Lower leg skin (tissue), 4 donors: ENCODE data around the gene SMG7. TPM values are rescaled to one million over a fixed set of nuclear protein-coding genes. Genes with fewer than 3 reads are reported as not detected.

Experiments
- DNase-seq, 2 donors: peaks; one replicate each; pipeline ENCODE4 v3.0.0-alpha.2; 2019; ENCODE audit warnings: low spot score in 2 of 2
- H3K4me3 ChIP-seq: fragments of 200-600 bp; sonication (generic); 2 replicates; pipeline ENCODE4 v1.5.1; 2017; ENCODE audit warnings: mild to moderate bottlenecking, low read depth; ENCODE audit not compliant: poor library complexity, severe bottlenecking
- POLR2A ChIP-seq, 2 donors: fragments of 450-650 bp; IDR thresholded peaks; one replicate each; pipeline ENCODE4 v1.6.1; 2016 to 2017; ENCODE audit warnings: antibody characterized with exemption in 2 of 2, mild to moderate bottlenecking in 1 of 2, moderate library complexity in 1 of 2
- WGBS, 2 donors: methylation state at CpG; one replicate each; pipeline ENCODE4 v1.1.5; 2018; 5-methylcytosine and 5-hydroxymethylcytosine counted together
- intact Hi-C: fragments of 100-400 bp; cut with DNase I; formaldehyde crosslinking; loops from one replicate; pipeline ENCODE4 v1.15.0; 2023; ENCODE audit warnings: low total_unique reads
- total RNA-seq, 4 donors: library from RNA; depleted of rRNA; stranded (reverse); fragments of >200 nt; gene quantifications; one replicate each; pipeline ENCODE4 v1.1.0, GENCODE V29; 2016
- TF ChIP-seq, protein P1 (sequence below), 3 donors: fragments of 450-650 bp; IDR thresholded peaks; one replicate each; pipeline ENCODE4 v1.5.1; 2016; ENCODE audit warnings: antibody characterized with exemption in 3 of 3, mild to moderate bottlenecking in 3 of 3, moderate library complexity in 2 of 3

Gene SMG7
- total RNA-seq, 4 donors from 2014 or later: 34.8 to 57.9 (median 42.6) TPM

DNA sequence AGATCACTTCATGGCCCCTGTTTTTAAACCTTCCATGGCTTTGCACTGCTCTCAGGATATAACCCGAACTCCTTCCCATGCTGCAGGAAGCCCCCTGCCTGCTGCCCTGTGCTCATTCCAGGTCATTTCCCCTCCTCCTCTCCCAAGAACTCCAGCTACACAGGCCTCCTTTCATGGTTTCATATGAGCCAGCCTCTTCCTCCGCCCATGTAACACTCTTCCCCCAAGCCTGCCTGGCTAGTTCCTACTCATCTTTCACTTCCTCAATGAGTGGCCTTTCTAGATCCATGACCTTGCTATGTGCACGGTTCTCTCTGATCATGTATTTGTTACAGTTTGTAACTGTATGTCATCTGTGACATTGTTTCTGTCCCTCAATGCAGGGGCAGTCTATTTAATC, 121.1 kb downstream of the SMG7 start:
- H3K4me3 ChIP-seq: no peak overlapping the region
- WGBS, 2 donors: 63 to 76% methylated on average over 3 of the region's 3 CpGs
- no peak for DNase-seq
- intact Hi-C loops: no loop called here
- no peak for TF ChIP-seq POLR2A (IDR thresholded peaks at IDR 0.05)
- TF ChIP-seq, protein P1, sequence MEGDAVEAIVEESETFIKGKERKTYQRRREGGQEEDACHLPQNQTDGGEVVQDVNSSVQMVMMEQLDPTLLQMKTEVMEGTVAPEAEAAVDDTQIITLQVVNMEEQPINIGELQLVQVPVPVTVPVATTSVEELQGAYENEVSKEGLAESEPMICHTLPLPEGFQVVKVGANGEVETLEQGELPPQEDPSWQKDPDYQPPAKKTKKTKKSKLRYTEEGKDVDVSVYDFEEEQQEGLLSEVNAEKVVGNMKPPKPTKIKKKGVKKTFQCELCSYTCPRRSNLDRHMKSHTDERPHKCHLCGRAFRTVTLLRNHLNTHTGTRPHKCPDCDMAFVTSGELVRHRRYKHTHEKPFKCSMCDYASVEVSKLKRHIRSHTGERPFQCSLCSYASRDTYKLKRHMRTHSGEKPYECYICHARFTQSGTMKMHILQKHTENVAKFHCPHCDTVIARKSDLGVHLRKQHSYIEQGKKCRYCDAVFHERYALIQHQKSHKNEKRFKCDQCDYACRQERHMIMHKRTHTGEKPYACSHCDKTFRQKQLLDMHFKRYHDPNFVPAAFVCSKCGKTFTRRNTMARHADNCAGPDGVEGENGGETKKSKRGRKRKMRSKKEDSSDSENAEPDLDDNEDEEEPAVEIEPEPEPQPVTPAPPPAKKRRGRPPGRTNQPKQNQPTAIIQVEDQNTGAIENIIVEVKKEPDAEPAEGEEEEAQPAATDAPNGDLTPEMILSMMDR (IDR thresholded peaks at IDR 0.05): no peak

DNA sequence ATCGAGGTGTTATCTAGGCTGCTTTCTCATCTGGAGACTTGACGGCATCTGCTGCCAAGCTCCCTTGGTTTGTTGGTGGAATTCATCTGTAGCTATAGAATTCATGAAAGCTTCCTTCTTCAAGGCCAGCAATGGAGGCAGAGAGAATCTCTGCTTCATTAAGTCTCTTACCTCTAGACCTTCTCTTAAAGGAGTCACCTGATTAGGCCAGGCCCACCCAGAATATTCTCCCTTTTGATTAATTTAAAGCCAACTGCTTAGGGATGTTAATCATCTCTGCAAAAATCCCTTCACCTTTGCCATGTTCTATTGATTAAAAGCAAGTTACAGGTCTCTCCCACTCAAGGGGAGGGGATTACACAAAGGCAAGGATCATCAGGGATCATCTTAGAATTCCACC, 123.2 kb downstream of the SMG7 start:
- TF ChIP-seq POLR2A (IDR thresholded peaks at IDR 0.05): no peak
- TF ChIP-seq, protein P1 (IDR thresholded peaks at IDR 0.05): no peak
- intact Hi-C loops: no loop called here
- H3K4me3 ChIP-seq: no peak overlapping the region
- 93 to 97% methylated on average over 2 of the region's 2 CpGs for WGBS, 2 donors
- no peak for DNase-seq

DNA sequence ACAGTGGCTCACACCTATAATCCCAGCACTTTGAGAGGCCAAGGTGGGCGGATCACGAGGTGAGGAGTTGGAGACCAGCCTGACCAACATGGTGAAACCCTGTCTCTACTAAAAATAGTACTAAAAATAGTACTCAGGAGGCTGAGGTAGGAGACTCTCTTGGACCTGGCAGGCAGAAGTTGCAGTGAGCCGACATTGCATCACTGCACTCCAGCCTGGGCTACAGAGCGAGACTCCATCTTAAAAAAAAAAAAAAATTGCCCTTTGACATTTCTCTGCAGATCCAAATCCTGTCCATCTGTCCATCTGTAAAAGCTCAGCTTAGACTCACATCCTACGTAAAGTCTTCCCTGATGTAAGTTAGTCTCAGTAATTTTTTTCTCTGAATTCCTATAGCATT, 124.2 kb downstream of the SMG7 start:
- DNase-seq: no peak
- TF ChIP-seq, protein P1 (IDR thresholded peaks at IDR 0.05): no peak
- TF ChIP-seq POLR2A (IDR thresholded peaks at IDR 0.05): no peak
- 83 to 84% methylated on average over 5 of the region's 5 CpGs for WGBS, 2 donors
- intact Hi-C loops: no loop called here
- no peak overlapping the region for H3K4me3 ChIP-seq

DNA sequence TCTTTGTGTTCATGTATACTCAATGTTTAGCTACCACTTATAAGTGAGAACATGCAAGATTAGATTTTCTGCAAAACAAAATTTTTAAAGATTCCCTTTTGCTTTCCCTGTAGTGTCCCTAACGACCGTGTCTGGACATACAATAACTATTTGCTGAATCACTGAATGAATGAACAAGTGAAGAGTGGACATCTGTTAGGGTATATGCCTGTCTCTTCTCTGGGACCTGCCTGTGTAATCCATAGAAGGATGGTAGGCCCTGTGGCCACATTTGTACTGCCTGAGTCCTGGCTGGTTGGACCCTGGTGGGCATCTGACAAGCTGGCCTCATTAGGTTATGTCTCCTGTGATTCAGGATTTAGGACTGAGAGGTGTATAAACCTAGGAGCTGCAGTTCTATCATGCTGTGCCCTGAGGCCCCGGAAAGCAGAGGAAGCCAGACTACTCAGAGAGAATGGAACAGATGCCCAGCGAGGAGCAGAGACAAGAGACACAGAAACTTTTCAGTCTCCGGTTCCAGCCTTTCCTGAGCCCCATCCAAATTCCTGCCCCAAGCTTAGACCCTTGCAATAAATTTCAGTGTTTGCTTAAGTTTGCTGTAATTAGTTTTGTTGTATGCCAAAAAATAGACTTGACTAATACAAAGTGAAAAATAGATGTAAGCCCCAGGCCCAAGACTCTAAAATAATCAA, 125.5 kb downstream of the SMG7 start:
- no peak overlapping the region for H3K4me3 ChIP-seq
- no peak for TF ChIP-seq POLR2A (IDR thresholded peaks at IDR 0.05)
- TF ChIP-seq, protein P1 (IDR thresholded peaks at IDR 0.05): no peak
- DNase-seq: no peak
- WGBS, 2 donors: 51 to 54% methylated on average over 5 of the region's 5 CpGs
- intact Hi-C loops: no loop called here

DNA sequence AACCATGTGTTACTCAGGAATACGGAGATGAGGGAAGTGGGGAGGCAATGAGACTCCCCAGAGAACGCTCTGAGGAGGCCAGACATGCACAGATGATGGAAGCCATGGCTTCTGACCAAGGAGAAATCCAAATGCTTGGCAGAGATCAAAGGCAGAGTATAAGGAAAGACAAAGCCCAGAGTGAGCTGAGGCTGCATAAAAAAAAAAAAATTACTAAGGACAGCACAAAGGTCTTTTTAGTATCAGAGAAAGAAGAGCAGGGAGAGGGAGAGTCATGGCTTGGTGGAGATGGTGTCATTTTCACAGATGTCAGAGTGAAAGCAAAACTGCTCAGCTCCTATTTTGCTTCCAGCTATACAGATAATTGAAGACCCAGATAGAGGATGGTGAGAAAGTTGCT, 126.1 kb downstream of the SMG7 start:
- 47 to 48% methylated on average over 2 of the region's 2 CpGs for WGBS, 2 donors
- intact Hi-C loops: no loop called here
- no peak for DNase-seq
- TF ChIP-seq, protein P1 (IDR thresholded peaks at IDR 0.05): no peak
- H3K4me3 ChIP-seq: no peak overlapping the region

DNA sequence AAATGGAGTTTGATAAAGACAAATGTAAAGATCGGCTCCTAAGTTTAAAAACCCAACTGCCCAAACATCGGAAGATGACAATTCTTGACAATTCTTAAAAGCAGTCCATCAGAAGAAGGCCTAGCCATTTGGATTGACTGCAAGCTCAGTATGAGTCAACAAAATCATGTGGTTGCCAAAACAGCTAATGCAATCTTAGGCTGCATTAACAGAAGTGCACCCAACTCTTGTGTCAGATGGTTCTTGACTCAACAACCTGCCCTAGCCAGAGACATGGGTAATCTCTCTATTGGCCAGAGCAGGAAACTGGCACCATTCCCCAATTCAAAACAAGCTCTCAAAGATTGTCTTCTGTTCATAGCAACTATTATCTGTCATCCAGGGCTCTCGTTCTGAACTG, 127.8 kb downstream of the SMG7 start:
- intact Hi-C loops: no loop called here
- peak in 1 of 2 donors; percentile 79 for DNase-seq
- no peak overlapping the region for H3K4me3 ChIP-seq
- 61 to 67% methylated on average over 3 of the region's 3 CpGs for WGBS, 2 donors
- TF ChIP-seq, protein P1 (IDR thresholded peaks at IDR 0.05): no peak
- no peak for TF ChIP-seq POLR2A (IDR thresholded peaks at IDR 0.05)
